Upper lobe of right lung (tissue), 1 donor: ENCODE measurements around the gene CCS. TPM values are rescaled to one million over a fixed set of nuclear protein-coding genes. Genes with fewer than 3 reads are reported as not detected.
"Not testable (repeated sequence)": the region's sequence is repeated elsewhere in the genome, so short reads cannot be mapped to it uniquely, and the experiment has no call there.

ENCODE experiments used
- ATAC-seq: fragments of 200-7000 bp; cut with Tn5 transposase; one replicate; pipeline ENCODE4 v1.9.1; 2020; ENCODE audit warnings: mild to moderate bottlenecking, moderate library complexity
- DNase-seq: peaks from one replicate; pipeline ENCODE4 v3.0.0-alpha.2; 2020
- H3K27ac ChIP-seq: fragments of 200-600 bp; one replicate; pipeline ENCODE4 v1.8.0; 2022
- H3K27me3 ChIP-seq: fragments of 200-600 bp; one replicate; pipeline ENCODE4 v1.8.0; 2022; ENCODE audit warnings: mild to moderate bottlenecking
- H3K36me3 ChIP-seq: fragments of 200-600 bp; one replicate; pipeline ENCODE4 v1.8.0; 2022
- H3K4me1 ChIP-seq: fragments of 200-600 bp; one replicate; pipeline ENCODE4 v1.8.0; 2022
- H3K4me3 ChIP-seq: fragments of 200-600 bp; one replicate; pipeline ENCODE4 v1.8.0; 2022; ENCODE audit warnings: mild to moderate bottlenecking
- H3K9me3 ChIP-seq: fragments of 200-600 bp; one replicate; pipeline ENCODE4 v1.8.0; 2022
- intact Hi-C: fragments of 100-400 bp; cut with DNase I; formaldehyde crosslinking; loops from one replicate; pipeline ENCODE4 v1.11.0; 2022
- total RNA-seq: library from RNA; stranded (reverse); fragmentation: NEBNext Ultra II Directional; extraction: Animal tissue kit (Norgen Biotek cat#: 25700); gene quantifications from one replicate; pipeline ENCODE4 v1.2.1, GENCODE V29; 2021
- TF ChIP-seq, protein P1 (sequence below): fragments of 200-600 bp; IDR thresholded peaks from one replicate; pipeline ENCODE4 v1.8.0; 2022; ENCODE audit warnings: antibody characterized with exemption
- donor health status: DM: no; HTN: yes; CAD: no; lungs with severe emphysema.

CCS gene
- total RNA-seq, 1 donor from 2014 or later: 31.9 TPM

DNA sequence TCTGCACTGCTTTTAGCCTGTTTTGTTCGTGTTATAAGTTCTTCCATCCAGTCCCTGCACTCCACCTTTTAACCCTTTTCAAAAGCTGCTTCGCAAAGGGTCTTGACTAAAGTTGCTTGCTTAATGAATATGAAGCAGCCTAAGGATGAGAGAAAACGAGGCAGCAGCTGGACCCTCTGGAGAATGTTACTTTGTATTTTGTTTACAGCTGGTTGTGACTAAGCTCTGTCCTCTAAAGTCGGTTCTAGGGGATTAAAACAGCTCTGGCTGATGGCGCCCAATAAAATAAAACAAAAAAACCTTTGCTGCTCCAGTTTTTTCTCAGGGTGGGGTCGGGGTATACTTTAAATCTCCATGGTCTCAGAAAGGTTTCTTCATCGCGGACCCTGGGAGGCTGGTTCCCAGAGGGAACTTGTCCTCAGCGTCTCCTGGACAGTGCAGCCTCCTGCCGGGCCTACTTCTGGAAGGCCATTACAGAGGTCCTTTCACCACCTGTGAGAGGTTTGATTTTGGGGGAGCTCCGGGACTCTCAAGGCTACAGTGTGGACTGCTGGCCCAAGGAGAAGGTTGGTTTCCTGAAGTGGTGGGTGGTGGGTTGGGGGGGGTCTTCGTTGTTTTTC is 44.7 kb downstream of the CCS start:
- DNase-seq (no peak), ATAC-seq (no peak)
- H3K4me3 ChIP-seq: peak overlapping the region; percentile 78
- peaks cover 35% of the 10 kb centered on the region for H3K4me1 ChIP-seq
- H3K9me3 ChIP-seq: no peaks in the 10 kb centered on the region
- intact Hi-C loops: no loop called here
- H3K27me3 ChIP-seq: no peaks in the 10 kb centered on the region
- H3K27ac ChIP-seq: peak overlapping the region; percentile 53
- TF ChIP-seq, protein P1, sequence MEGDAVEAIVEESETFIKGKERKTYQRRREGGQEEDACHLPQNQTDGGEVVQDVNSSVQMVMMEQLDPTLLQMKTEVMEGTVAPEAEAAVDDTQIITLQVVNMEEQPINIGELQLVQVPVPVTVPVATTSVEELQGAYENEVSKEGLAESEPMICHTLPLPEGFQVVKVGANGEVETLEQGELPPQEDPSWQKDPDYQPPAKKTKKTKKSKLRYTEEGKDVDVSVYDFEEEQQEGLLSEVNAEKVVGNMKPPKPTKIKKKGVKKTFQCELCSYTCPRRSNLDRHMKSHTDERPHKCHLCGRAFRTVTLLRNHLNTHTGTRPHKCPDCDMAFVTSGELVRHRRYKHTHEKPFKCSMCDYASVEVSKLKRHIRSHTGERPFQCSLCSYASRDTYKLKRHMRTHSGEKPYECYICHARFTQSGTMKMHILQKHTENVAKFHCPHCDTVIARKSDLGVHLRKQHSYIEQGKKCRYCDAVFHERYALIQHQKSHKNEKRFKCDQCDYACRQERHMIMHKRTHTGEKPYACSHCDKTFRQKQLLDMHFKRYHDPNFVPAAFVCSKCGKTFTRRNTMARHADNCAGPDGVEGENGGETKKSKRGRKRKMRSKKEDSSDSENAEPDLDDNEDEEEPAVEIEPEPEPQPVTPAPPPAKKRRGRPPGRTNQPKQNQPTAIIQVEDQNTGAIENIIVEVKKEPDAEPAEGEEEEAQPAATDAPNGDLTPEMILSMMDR: no peak
- peaks cover 33% of the 10 kb centered on the region for H3K36me3 ChIP-seq

DNA sequence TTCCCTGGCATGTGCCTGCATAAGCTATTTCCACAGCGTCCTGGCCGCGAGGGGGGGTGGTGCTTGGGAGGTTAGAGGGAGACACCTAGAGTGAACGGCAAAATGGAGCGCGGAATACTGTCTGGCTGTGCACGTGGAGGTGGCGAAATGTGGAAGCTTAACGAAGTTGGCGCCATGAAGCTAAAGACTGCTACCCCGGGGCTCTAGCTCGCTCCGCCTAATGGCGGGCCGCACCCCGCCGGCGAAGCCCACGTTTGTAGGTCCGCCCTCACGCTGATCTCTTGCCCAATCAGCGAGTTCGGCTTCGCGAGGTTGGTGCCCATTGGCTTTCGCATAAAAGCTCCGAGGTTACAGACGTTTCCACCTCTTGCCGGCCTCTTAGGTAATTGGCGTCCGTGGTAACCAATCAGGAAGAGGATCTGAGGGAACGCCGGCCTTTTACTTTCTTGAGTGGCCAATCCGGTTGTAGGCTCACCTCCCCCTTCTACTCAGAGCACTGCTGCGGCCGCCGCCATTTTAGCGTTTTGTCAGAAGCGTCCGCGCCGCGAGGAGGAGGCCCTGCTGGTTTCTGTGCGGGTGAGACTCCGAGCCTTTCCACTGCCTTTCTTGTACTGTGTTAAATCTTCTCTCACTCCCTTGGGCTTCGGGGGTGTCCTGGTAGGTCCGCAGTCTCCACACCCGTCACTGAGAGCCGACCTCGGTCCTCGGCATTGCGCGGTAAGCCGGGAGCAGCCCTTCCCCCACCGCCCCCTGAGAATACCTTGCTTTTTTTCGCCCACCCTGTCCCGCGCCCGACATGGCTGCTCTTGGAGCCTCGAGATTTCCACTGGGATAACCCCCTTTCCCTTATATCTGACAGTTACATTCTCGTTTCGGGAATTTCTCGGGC is 45.4 kb downstream of the CCS start, which contains the start of gene RBM4:
Gene RBM4, plus strand, starts transcription at position 527 of the 889 bp plus-strand sequence. CDS start 1,009 bp downstream, outside the sequence.
- peaks cover 40% of the 10 kb centered on the region for H3K36me3 ChIP-seq
- H3K27ac ChIP-seq: peak within 1 kb of the TSS; percentile 82
- peak; percentile 96 for DNase-seq
- H3K4me3 ChIP-seq: peak within 1 kb of the TSS; percentile 78
- H3K4me1 ChIP-seq: peaks cover 43% of the 10 kb centered on the region
- TF ChIP-seq, protein P1: no peak
- ATAC-seq: peak; percentile 98
- no peaks in the 10 kb centered on the region for H3K9me3 ChIP-seq
- intact Hi-C loops: no loop called here
- no peaks in the 10 kb centered on the region for H3K27me3 ChIP-seq

DNA sequence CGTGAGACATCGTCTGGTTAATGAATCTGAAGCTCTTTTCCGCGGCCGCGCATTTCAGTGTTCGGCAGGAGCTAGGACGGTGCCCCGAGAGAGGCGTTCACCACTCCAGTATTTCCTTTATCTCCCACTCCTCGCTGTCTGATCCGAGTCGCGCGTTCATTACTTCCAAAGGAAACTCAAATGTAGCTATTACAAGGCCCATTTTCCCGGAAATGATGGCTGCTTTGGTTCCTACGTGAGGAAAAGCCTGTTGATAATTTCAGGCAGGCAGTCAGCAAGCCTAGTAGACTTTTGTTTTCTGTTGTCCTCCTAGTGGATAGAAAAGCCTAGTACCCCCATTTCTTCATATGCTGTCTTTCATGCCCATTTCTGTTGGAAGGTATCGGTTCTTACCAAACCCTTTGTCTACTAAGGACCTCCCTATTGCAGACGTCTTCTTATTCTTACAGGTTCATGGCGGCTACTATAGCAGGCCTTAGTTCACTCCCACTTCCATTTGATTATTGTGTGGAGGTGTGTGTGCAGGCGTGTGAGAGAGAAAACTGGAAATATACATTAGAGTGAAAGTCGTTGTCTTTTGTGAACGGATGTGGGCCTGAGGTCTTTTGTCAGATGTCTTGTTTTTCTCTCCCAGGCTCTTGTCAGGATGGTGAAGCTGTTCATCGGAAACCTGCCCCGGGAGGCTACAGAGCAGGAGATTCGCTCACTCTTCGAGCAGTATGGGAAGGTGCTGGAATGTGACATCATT is 46.3 kb downstream of the CCS start:
- ATAC-seq (no peak), DNase-seq (no peak)
- Histone ChIP-seq H3K9me3 (no peaks in the 10 kb centered on the region), H3K36me3 (peaks cover 45% of the 10 kb centered on the region), H3K27me3 (no peaks in the 10 kb centered on the region), H3K4me3 (peak overlapping the region; percentile 78), H3K27ac (peak overlapping the region; percentile 82), H3K4me1 (peaks cover 51% of the 10 kb centered on the region)
- intact Hi-C loops: no loop called here
- TF ChIP-seq, protein P1: peak; percentile 6

DNA sequence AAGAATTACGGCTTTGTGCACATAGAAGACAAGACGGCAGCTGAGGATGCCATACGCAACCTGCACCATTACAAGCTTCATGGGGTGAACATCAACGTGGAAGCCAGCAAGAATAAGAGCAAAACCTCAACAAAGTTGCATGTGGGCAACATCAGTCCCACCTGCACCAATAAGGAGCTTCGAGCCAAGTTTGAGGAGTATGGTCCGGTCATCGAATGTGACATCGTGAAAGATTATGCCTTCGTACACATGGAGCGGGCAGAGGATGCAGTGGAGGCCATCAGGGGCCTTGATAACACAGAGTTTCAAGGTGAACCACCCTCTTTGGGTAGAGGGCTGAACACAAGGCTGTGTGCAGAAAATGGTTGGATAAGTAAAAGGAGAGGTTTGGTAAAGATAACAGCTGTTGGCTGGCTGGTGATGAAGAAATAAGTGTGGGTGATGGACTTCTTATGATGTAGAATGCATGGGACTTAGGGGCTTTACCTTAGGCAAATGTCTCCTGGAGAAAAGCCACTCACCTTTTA is 46.9 kb downstream of the CCS start:
- DNase-seq, H3K27ac ChIP-seq, H3K27me3 ChIP-seq, ATAC-seq, H3K9me3 ChIP-seq, intact Hi-C loops: not testable (repeated sequence)
- peaks cover 51% of the 10 kb centered on the region for H3K36me3 ChIP-seq
- H3K4me1 ChIP-seq: peaks cover 57% of the 10 kb centered on the region
- H3K4me3 ChIP-seq: peak overlapping the region; percentile 78

DNA sequence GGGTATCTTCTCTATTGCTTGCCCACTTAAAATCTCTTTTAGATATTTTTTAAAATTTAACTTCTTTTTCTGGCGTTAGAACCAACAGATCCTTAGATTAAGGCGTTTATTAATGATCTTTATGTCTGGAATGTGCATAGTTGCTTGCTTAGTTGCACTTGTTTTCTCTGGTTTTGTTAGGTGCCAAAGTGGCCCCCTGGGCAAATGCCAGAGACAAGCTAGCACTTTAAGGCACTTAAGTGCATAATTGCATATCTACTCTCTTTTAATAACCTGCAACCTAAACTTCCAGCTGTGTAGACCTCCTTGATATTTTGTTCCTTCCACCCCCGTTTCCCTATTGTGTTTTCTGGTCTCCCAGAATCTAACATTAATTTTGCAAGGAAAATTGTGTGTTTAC is 48.8 kb downstream of the CCS start:
- H3K27me3 ChIP-seq: no peaks in the 10 kb centered on the region
- intact Hi-C loops: no loop called here
- H3K4me1 ChIP-seq: peaks cover 77% of the 10 kb centered on the region
- ATAC-seq (no peak), DNase-seq (no peak)
- H3K27ac ChIP-seq: no peak overlapping the region
- TF ChIP-seq, protein P1: no peak
- peaks cover 71% of the 10 kb centered on the region for H3K36me3 ChIP-seq
- no peaks in the 10 kb centered on the region for H3K9me3 ChIP-seq
- peak overlapping the region; percentile 78 for H3K4me3 ChIP-seq
